Neural progenitor cell (in vitro differentiated cells): ENCODE results near the gene PHKA2. TPM values are rescaled to one million over a fixed set of nuclear protein-coding genes. Genes with fewer than 3 reads are reported as not detected.
A peak's percentile ranks its signal among the peaks of the same experiment; 100 is the strongest.

Experiments used
- DNase-seq: peaks from one replicate; pipeline ENCODE4 v3.0.0-alpha.2; 2016; ENCODE audit warnings: low spot score
- H2AFZ ChIP-seq: fragments of 200-600 bp; sonication (generic); replicated peaks from 2 replicates; pipeline ENCODE4 v1.6.1; 2016; ENCODE audit warnings: antibody characterized with exemption
- H3F3A ChIP-seq: fragments of 200-600 bp; sonication (generic); 2 replicates; pipeline ENCODE4 v1.6.1; 2016; ENCODE audit warnings: antibody characterized with exemption, low read depth
- H3K27ac ChIP-seq: fragments of 200-600 bp; sonication (generic); 2 replicates; pipeline ENCODE4 v1.5.1; 2016; ENCODE audit warnings: mild to moderate bottlenecking
- H3K27me3 ChIP-seq: fragments of 200-600 bp; sonication (generic); 2 replicates; pipeline ENCODE4 v1.6.1; 2016; ENCODE audit warnings: mild to moderate bottlenecking, moderate library complexity
- H3K36me3 ChIP-seq: fragments of 200-600 bp; sonication (generic); 2 replicates; pipeline ENCODE4 v1.5.1; 2016
- H3K4me1 ChIP-seq: fragments of 200-600 bp; sonication (generic); 2 replicates; pipeline ENCODE4 v1.6.1; 2016; ENCODE audit warnings: mixed run types
- H3K4me2 ChIP-seq: fragments of 200-600 bp; sonication (generic); 2 replicates; pipeline ENCODE4 v1.6.1; 2016
- H3K4me3 ChIP-seq: fragments of 200-600 bp; sonication (generic); 2 replicates; pipeline ENCODE4 v1.5.1; 2016
- H3K79me2 ChIP-seq: fragments of 200-600 bp; sonication (generic); 2 replicates; pipeline ENCODE4 v1.6.1; 2016; ENCODE audit warnings: low read depth
- H3K9ac ChIP-seq: fragments of 200-600 bp; sonication (generic); 2 replicates; pipeline ENCODE4 v1.6.1; 2016
- H3K9me3 ChIP-seq: fragments of 200-600 bp; sonication (generic); 2 replicates; pipeline ENCODE4 v1.5.1; 2016; ENCODE audit warnings: low read depth
- H4K20me1 ChIP-seq: fragments of 200-600 bp; sonication (generic); 2 replicates; pipeline ENCODE4 v1.6.1; 2016; ENCODE audit warnings: low read depth
- H3K27ac Mint-ChIP-seq: 3 replicates; pipeline ENCODE4 v1.8.0; 2021; ENCODE audit warnings: mixed read lengths
- H3K27me3 Mint-ChIP-seq: 2 replicates; pipeline ENCODE4 v1.8.0; 2022; ENCODE audit warnings: low read depth, mild to moderate bottlenecking, inconsistent platforms, moderate library complexity, mixed read lengths; ENCODE audit not compliant: insufficient read depth
- H3K36me3 Mint-ChIP-seq: 3 replicates; pipeline ENCODE4 v1.8.0; 2021; ENCODE audit warnings: mixed read lengths
- H3K4me1 Mint-ChIP-seq: 3 replicates; pipeline ENCODE4 v1.8.0; 2021; ENCODE audit warnings: mixed read lengths
- H3K4me3 Mint-ChIP-seq: 3 replicates; pipeline ENCODE4 v1.8.0; 2021; ENCODE audit warnings: mild to moderate bottlenecking, moderate library complexity, mixed read lengths
- H3K9me3 Mint-ChIP-seq: 3 replicates; pipeline ENCODE4 v1.8.0; 2020; ENCODE audit warnings: mixed read lengths
- CTCF ChIP-seq: fragments of 200-600 bp; sonication (generic); IDR thresholded peaks from 2 replicates; pipeline ENCODE4 v1.5.1; 2017; ENCODE audit warnings: antibody characterized with exemption, mild to moderate bottlenecking
- EZH2 ChIP-seq: fragments of 200-600 bp; sonication (generic); IDR thresholded peaks from 2 replicates; pipeline ENCODE4 v1.6.1; 2017; ENCODE audit warnings: antibody characterized with exemption, mild to moderate bottlenecking, moderate library complexity
- EZH2phosphoT487 ChIP-seq: fragments of 200-600 bp; sonication (generic); IDR thresholded peaks from 2 replicates; pipeline ENCODE4 v1.6.1; 2017; ENCODE audit warnings: antibody characterized with exemption
- total RNA-seq: library from RNA; depleted of rRNA; stranded (reverse); fragments of >200 nt; gene quantifications from 2 replicates; pipeline ENCODE4 v1.2.3, GENCODE V29; 2015; ENCODE audit warnings: low replicate concordance

The PHKA2 gene
- total RNA-seq, 1 donor from 2014 or later, result 18.2 TPM

GRCh38 chrX:18933617-18934016, 50.3 kb downstream of the PHKA2 start:
- no peak for DNase-seq
- no peak overlapping the region for H3K9ac ChIP-seq
- peaks cover 6% of the 10 kb centered on the region for H3K4me1 ChIP-seq
- H3F3A ChIP-seq, result no peaks in the 10 kb centered on the region
- H3K79me2 ChIP-seq, result no peaks in the 10 kb centered on the region
- no peaks in the 10 kb centered on the region for H3K9me3 ChIP-seq
- no peaks in the 10 kb centered on the region for H3K27me3 ChIP-seq
- no peak overlapping the region for H2AFZ ChIP-seq
- Mint-ChIP-seq H3K27me3 (no peaks in the 10 kb centered on the region), H3K9me3 (peaks cover 5% of the 10 kb centered on the region), H3K36me3 (peaks cover 10% of the 10 kb centered on the region), H3K4me3 (no peak overlapping the region), H3K4me1 (peaks cover 13% of the 10 kb centered on the region), H3K27ac (no peak overlapping the region)
- no peak overlapping the region for H3K4me3 ChIP-seq
- H4K20me1 ChIP-seq, result no peaks in the 10 kb centered on the region
- H3K27ac ChIP-seq, result no peak overlapping the region
- no peak for TF ChIP-seq EZH2
- no peak overlapping the region for H3K4me2 ChIP-seq
- H3K36me3 ChIP-seq, result no peaks in the 10 kb centered on the region

GRCh38 chrX:18931972-18932371, 51.9 kb downstream of the PHKA2 start:
- Mint-ChIP-seq H3K4me3 (no peak overlapping the region), H3K36me3 (peaks cover 10% of the 10 kb centered on the region), H3K4me1 (no peaks in the 10 kb centered on the region), H3K27ac (no peak overlapping the region), H3K9me3 (peaks cover 5% of the 10 kb centered on the region), H3K27me3 (no peaks in the 10 kb centered on the region)
- H3K9me3 ChIP-seq, result no peaks in the 10 kb centered on the region
- no peaks in the 10 kb centered on the region for H4K20me1 ChIP-seq
- H2AFZ ChIP-seq, result no peak overlapping the region
- peak; percentile 70 for DNase-seq
- no peaks in the 10 kb centered on the region for H3K79me2 ChIP-seq
- no peaks in the 10 kb centered on the region for H3K27me3 ChIP-seq
- H3K27ac ChIP-seq, result no peak overlapping the region
- no peaks in the 10 kb centered on the region for H3F3A ChIP-seq
- no peaks in the 10 kb centered on the region for H3K4me1 ChIP-seq
- no peak overlapping the region for H3K4me2 ChIP-seq
- H3K9ac ChIP-seq, result no peak overlapping the region
- no peak overlapping the region for H3K4me3 ChIP-seq
- H3K36me3 ChIP-seq, result no peaks in the 10 kb centered on the region
- no peak for TF ChIP-seq EZH2phosphoT487
- TF ChIP-seq CTCF, result peak; percentile 59

- H3K27ac Mint-ChIP-seq, result no peak overlapping the region
- no peaks in the 10 kb centered on the region for H3K79me2 ChIP-seq
These were observed 54.1 kb downstream of the PHKA2 start for GRCh38 chrX:18929775-18930174.

GRCh38 chrX:18927558-18927957, 56.4 kb downstream of the PHKA2 start:
- no peak for TF ChIP-seq CTCF
- TF ChIP-seq EZH2phosphoT487, result no peak
- no peak for TF ChIP-seq EZH2
- Mint-ChIP-seq H3K9me3 (peaks cover 5% of the 10 kb centered on the region), H3K27ac (no peak overlapping the region), H3K4me1 (no peaks in the 10 kb centered on the region), H3K36me3 (peaks cover 5% of the 10 kb centered on the region), H3K27me3 (peaks cover 2% of the 10 kb centered on the region), H3K4me3 (no peak overlapping the region)
- H2AFZ ChIP-seq, result no peak overlapping the region
- no peak overlapping the region for H3K4me3 ChIP-seq
- H3K9me3 ChIP-seq, result no peaks in the 10 kb centered on the region
- H3K79me2 ChIP-seq, result no peaks in the 10 kb centered on the region
- no peaks in the 10 kb centered on the region for H3K27me3 ChIP-seq
- no peaks in the 10 kb centered on the region for H4K20me1 ChIP-seq
- no peak overlapping the region for H3K9ac ChIP-seq
- H3K4me2 ChIP-seq, result no peak overlapping the region
- no peaks in the 10 kb centered on the region for H3K4me1 ChIP-seq
- no peak overlapping the region for H3K27ac ChIP-seq
- H3K36me3 ChIP-seq, result no peaks in the 10 kb centered on the region
- H3F3A ChIP-seq, result no peaks in the 10 kb centered on the region
- no peak for DNase-seq

More at GRCh38 chrX:18929775-18930174, 54.1 kb downstream of the PHKA2 start:
- Mint-ChIP-seq H3K9me3 (peaks cover 5% of the 10 kb centered on the region), H3K27me3 (peaks cover 2% of the 10 kb centered on the region), H3K4me1 (no peaks in the 10 kb centered on the region), H3K4me3 (no peak overlapping the region), H3K36me3 (peaks cover 5% of the 10 kb centered on the region)
- no peak overlapping the region for H2AFZ ChIP-seq
- H3F3A ChIP-seq, result no peaks in the 10 kb centered on the region
- H3K27ac ChIP-seq, result no peak overlapping the region
- H3K4me2 ChIP-seq, result no peak overlapping the region
- no peak overlapping the region for H3K9ac ChIP-seq
- no peak for TF ChIP-seq CTCF
- no peaks in the 10 kb centered on the region for H3K4me1 ChIP-seq
- H3K9me3 ChIP-seq, result no peaks in the 10 kb centered on the region
- no peaks in the 10 kb centered on the region for H3K36me3 ChIP-seq
- DNase-seq, result no peak
- H4K20me1 ChIP-seq, result no peaks in the 10 kb centered on the region
- no peaks in the 10 kb centered on the region for H3K27me3 ChIP-seq
- no peak overlapping the region for H3K4me3 ChIP-seq
